Measurements from ENCODE around the gene RHCE. TPM values are rescaled to one million over a fixed set of nuclear protein-coding genes. Genes with fewer than 3 reads are reported as not detected.
"Not testable (repeated sequence)": the region's sequence is repeated elsewhere in the genome, so short reads cannot be mapped to it uniquely, and the experiment has no call there.

The RHCE gene
- total RNA-seq, 3 donors from 2014 or later, result 0.32 to 0.66 TPM; not detected in 1

DNA sequence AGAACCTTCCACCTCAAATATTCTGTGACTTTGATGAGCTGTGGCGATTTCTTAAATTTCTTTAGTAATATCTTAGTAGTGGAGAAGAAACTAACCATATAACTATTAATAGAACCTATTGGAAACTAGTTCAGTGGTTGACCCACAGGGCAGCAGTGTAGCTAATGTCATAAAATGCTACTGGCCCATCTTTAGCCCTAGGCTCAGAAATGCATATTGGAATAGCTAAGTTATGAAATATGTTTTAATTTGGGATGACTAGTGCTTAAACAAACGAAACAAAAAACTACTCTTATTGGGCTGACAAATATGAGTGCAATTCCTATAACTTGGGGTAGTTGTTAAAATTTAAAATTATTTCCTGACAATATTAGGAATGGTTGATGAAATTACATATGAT is 30.3 kb upstream of the RHCE start:
- TF ChIP-seq POLR2A (IDR thresholded peaks at IDR 0.05), result no peak
- TF ChIP-seq, protein P1, sequence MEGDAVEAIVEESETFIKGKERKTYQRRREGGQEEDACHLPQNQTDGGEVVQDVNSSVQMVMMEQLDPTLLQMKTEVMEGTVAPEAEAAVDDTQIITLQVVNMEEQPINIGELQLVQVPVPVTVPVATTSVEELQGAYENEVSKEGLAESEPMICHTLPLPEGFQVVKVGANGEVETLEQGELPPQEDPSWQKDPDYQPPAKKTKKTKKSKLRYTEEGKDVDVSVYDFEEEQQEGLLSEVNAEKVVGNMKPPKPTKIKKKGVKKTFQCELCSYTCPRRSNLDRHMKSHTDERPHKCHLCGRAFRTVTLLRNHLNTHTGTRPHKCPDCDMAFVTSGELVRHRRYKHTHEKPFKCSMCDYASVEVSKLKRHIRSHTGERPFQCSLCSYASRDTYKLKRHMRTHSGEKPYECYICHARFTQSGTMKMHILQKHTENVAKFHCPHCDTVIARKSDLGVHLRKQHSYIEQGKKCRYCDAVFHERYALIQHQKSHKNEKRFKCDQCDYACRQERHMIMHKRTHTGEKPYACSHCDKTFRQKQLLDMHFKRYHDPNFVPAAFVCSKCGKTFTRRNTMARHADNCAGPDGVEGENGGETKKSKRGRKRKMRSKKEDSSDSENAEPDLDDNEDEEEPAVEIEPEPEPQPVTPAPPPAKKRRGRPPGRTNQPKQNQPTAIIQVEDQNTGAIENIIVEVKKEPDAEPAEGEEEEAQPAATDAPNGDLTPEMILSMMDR (IDR thresholded peaks at IDR 0.05), result no peak
- no peak for TF ChIP-seq POLR2AphosphoS5 (IDR thresholded peaks at IDR 0.05)
- no peak overlapping the region for H3K4me3 ChIP-seq
- intact Hi-C loops (cut with DNase I; ENCODE audit: low total_unique reads), result no loop called here
- no peaks in the 10 kb centered on the region for H3K27me3 ChIP-seq
- no peaks in the 10 kb centered on the region for H3K36me3 ChIP-seq
- DNase-seq (ENCODE audit: low spot score in 2 of 2), result no peak
- H3K9me3 ChIP-seq, result no peaks in the 10 kb centered on the region
- no peak overlapping the region for H3K27ac ChIP-seq
- no peaks in the 10 kb centered on the region for H3K4me1 ChIP-seq

- TF ChIP-seq POLR2A (IDR thresholded peaks at IDR 0.05) (no peak), POLR2AphosphoS5 (IDR thresholded peaks at IDR 0.05) (no peak)
- TF ChIP-seq, protein P1 (IDR thresholded peaks at IDR 0.05), result no peak
- DNase-seq (ENCODE audit: low spot score in 2 of 2), result no peak
- H3K4me3 ChIP-seq, result no peak overlapping the region
- H3K36me3 ChIP-seq, result no peaks in the 10 kb centered on the region
- no peaks in the 10 kb centered on the region for H3K9me3 ChIP-seq
- no peaks in the 10 kb centered on the region for H3K4me1 ChIP-seq
- H3K27ac ChIP-seq, result no peak overlapping the region
- intact Hi-C loops (cut with DNase I; ENCODE audit: low total_unique reads), result no loop called here
- no peaks in the 10 kb centered on the region for H3K27me3 ChIP-seq
Observed at GRCh38 chr1:25447547-25447946, 26.9 kb upstream of the RHCE start.

GRCh38 chr1:25445993-25446538 is 25.4 kb upstream of the RHCE start:
- no peak for DNase-seq (ENCODE audit: low spot score in 2 of 2)
- H3K27ac ChIP-seq, result no peak overlapping the region
- H3K4me1 ChIP-seq, result no peaks in the 10 kb centered on the region
- H3K36me3 ChIP-seq, result no peaks in the 10 kb centered on the region
- intact Hi-C loops (cut with DNase I; ENCODE audit: low total_unique reads), result no loop called here
- no peaks in the 10 kb centered on the region for H3K27me3 ChIP-seq
- no peak overlapping the region for H3K4me3 ChIP-seq
- no peaks in the 10 kb centered on the region for H3K9me3 ChIP-seq
- TF ChIP-seq POLR2AphosphoS5 (IDR thresholded peaks at IDR 0.05) (no peak), POLR2A (IDR thresholded peaks at IDR 0.05) (no peak)
- TF ChIP-seq, protein P1 (IDR thresholded peaks at IDR 0.05), result no peak

DNA sequence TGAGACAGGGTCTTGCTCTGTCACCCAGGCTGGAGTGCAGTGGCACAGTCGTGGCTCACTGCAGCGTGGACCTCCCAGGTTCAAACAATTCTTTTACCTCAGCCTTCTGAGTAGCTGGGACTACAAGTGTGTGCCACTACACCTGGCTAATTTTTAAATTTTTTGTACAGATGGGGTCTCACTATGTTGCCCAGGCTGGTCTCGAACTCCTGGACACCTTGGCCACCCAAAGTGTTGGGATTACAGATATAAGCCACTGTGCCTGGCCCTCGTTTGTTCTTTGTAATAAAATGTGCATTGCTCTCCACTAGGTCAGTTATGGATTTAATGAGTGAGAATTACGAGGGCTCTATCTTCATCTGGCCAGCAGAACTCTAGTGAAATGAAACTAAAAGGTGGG is 24.0 kb upstream of the RHCE start:
- intact Hi-C loops (cut with DNase I; ENCODE audit: low total_unique reads); H3K36me3 ChIP-seq; H3K4me3 ChIP-seq; H3K9me3 ChIP-seq; H3K27me3 ChIP-seq; H3K27ac ChIP-seq; DNase-seq (ENCODE audit: low spot score in 2 of 2); H3K4me1 ChIP-seq: not testable (repeated sequence)

- Histone ChIP-seq H3K4me1 (no peaks in the 10 kb centered on the region), H3K27me3 (no peaks in the 10 kb centered on the region), H3K9me3 (no peaks in the 10 kb centered on the region), H3K27ac (no peak overlapping the region), H3K36me3 (no peaks in the 10 kb centered on the region), H3K4me3 (no peak overlapping the region)
- intact Hi-C loops (cut with DNase I; ENCODE audit: low total_unique reads), result no loop called here
- DNase-seq (ENCODE audit: low spot score in 2 of 2), result no peak
- TF ChIP-seq, protein P1 (IDR thresholded peaks at IDR 0.05), result no peak
- TF ChIP-seq POLR2AphosphoS5 (IDR thresholded peaks at IDR 0.05) (no peak), POLR2A (IDR thresholded peaks at IDR 0.05) (no peak)
Observed at GRCh38 chr1:25443030-25443699, 22.5 kb upstream of the RHCE start.

All from breast epithelium (tissue), 4 donors.